K562 (cell line): ENCODE measurements around the gene MPST. TPM values are rescaled to one million over a fixed set of nuclear protein-coding genes. Genes with fewer than 3 reads are reported as not detected.
"Not testable (repeated sequence)": the region's sequence is repeated elsewhere in the genome, so short reads cannot be mapped to it uniquely, and the experiment has no call there.

Source experiments
- ATAC-seq: fragments of 200-7000 bp; cut with Tn5 transposase; 3 replicates; pipeline ENCODE4 v1.9.1; 2020; ENCODE audit warnings: moderate library complexity
- BruUV-seq: library from RNA; stranded (reverse); fragments of 400-500 nt; replicated peaks from 2 replicates; lab custom pipeline; 2021; lab: Mats Ljungman, UMichigan
- CTCF ChIA-PET: fragments of 300-600 bp; formaldehyde crosslinking; extraction: SDS; loops from one replicate; lab custom pipeline; 2021; ENCODE audit warnings: low intra/inter-chr PET ratio; lab: Yijun Ruan, JAX
- POLR2A ChIA-PET: fragments of 300-600, 350-650 bp; sonication (Branson Sonifier 250); formaldehyde crosslinking; extraction: SDS; loops from one replicate; lab custom pipeline; 2021; ENCODE audit warnings: antibody characterized with exemption, inconsistent platforms; lab: Yijun Ruan, JAX
- DNase-seq, 4 experiments: peaks; one replicate each; pipeline versions ENCODE4 v3.0.0 to v3.0.0-alpha.2; 2011 to 2018; ENCODE audit warnings: low spot score in 3 of 4, mixed read lengths in 3 of 4; ENCODE audit errors: extremely low read depth in 1 of 4
- FAIRE-seq: peaks from 2 replicates; lab custom pipeline; 2011; peaks lifted over from hg19 to GRCh38; lab: Jason Lieb, UNC
- H2AFZ ChIP-seq: 2 replicates; pipeline ENCODE4 v1.6.0; 2011; ENCODE audit warnings: low read depth, low read length, control low read depth, inconsistent platforms
- H3K27ac ChIP-seq: fragments of 200-600 bp; 3 replicates; pipeline ENCODE4 v1.8.0; 2011; ENCODE audit warnings: low read depth, mild to moderate bottlenecking, control low read depth, inconsistent platforms, low read length, moderate library complexity, mixed read lengths; ENCODE audit errors: extremely low read depth
- H3K27me3 ChIP-seq, 2 experiments: fragments of 300-600 bp in 1 of 2; 2 replicates in 1 of 2; 3 replicates in 1 of 2; pipeline versions ENCODE4 v1.6.0 to v1.8.0; 2011; ENCODE audit warnings: inconsistent platforms in 2 of 2, low read length in 2 of 2, mild to moderate bottlenecking in 1 of 2, mixed read lengths in 1 of 2, moderate library complexity in 1 of 2; ENCODE audit not compliant: control insufficient read depth in 2 of 2, insufficient read depth in 2 of 2
- H3K36me3 ChIP-seq: fragments of 300-600 bp; 3 replicates; pipeline ENCODE4 v1.8.0; 2011; ENCODE audit warnings: mild to moderate bottlenecking, low read length, inconsistent platforms; ENCODE audit not compliant: control insufficient read depth, insufficient read depth
- H3K4me1 ChIP-seq, 2 experiments: fragments of 200-600 bp in 1 of 2; replicated peaks in 1 of 2; 2 replicates in 1 of 2; 3 replicates in 1 of 2; pipeline versions ENCODE4 v1.5.1 to v1.8.0; 2011; ENCODE audit warnings: inconsistent platforms in 2 of 2, low read length in 2 of 2, mild to moderate bottlenecking in 1 of 2, mixed read lengths in 1 of 2, moderate library complexity in 1 of 2; ENCODE audit not compliant: control insufficient read depth in 2 of 2, insufficient read depth in 2 of 2
- H3K4me2 ChIP-seq: 2 replicates; pipeline ENCODE4 v1.6.1; 2011; ENCODE audit warnings: low read length, control low read depth, inconsistent platforms, mixed read lengths; ENCODE audit not compliant: insufficient read depth
- H3K4me3 ChIP-seq: fragments of 200-600 bp; sonication (generic), shearing (Covaris generic); 2 replicates; pipeline ENCODE4 v1.5.1; 2016; ENCODE audit warnings: control low read depth, inconsistent platforms
- H3K79me2 ChIP-seq: fragments of 200-600 bp; 3 replicates; pipeline ENCODE4 v1.8.0; 2011; ENCODE audit warnings: low read length, inconsistent platforms; ENCODE audit not compliant: control insufficient read depth, insufficient read depth
- H3K9ac ChIP-seq, 2 experiments: 2 replicates each; pipeline versions ENCODE4 v1.6.0 to v1.6.1; 2011; ENCODE audit warnings: low read depth in 2 of 2, low read length in 2 of 2, control low read depth in 1 of 2, inconsistent platforms in 1 of 2, mild to moderate bottlenecking in 1 of 2, mixed read lengths in 1 of 2; ENCODE audit not compliant: insufficient read depth in 1 of 2
- H3K9me1 ChIP-seq: one replicate; pipeline ENCODE4 v1.6.0; 2011; ENCODE audit warnings: inconsistent platforms, mild to moderate bottlenecking, low read length, moderate library complexity; ENCODE audit not compliant: control insufficient read depth, insufficient read depth
- H3K9me3 ChIP-seq: replicated peaks from 2 replicates; pipeline ENCODE4 v1.5.1; 2011; ENCODE audit warnings: low read depth, low read length, inconsistent platforms; ENCODE audit not compliant: control insufficient read depth, insufficient read depth
- H4K20me1 ChIP-seq: replicated peaks from 2 replicates; pipeline ENCODE4 v1.6.1; 2011; ENCODE audit warnings: low read length, inconsistent platforms, mixed read lengths; ENCODE audit not compliant: control insufficient read depth, insufficient read depth
- ETV5 ChIP-seq: sonication (generic); formaldehyde crosslinking; IDR thresholded peaks from 2 replicates; pipeline ENCODE4 v1.4.0; 2020; ENCODE audit warnings: low read depth, mild to moderate bottlenecking, missing genetic modification reagents
- POLR2B ChIP-seq: fragments of 450-650 bp; IDR thresholded peaks from 2 replicates; pipeline ENCODE4 v1.6.1; 2018; ENCODE audit warnings: low read depth; ENCODE audit not compliant: partially characterized antibody
- PURB ChIP-seq: sonication (generic); formaldehyde crosslinking; IDR thresholded peaks from 2 replicates; pipeline ENCODE4 v1.9.0; 2021; ENCODE audit warnings: low read depth, mild to moderate bottlenecking, missing genetic modification reagents
- SNIP1 ChIP-seq: fragments of 450-650 bp; IDR thresholded peaks from 2 replicates; pipeline ENCODE4 v1.7.1; 2017; ENCODE audit warnings: low read depth, mild to moderate bottlenecking
- ZNF778 ChIP-seq: fragments of 450-650 bp; formaldehyde crosslinking; IDR thresholded peaks from 2 replicates; pipeline ENCODE4 v1.4.0; 2020; ENCODE audit warnings: mild to moderate bottlenecking, moderate library complexity
- WGBS: fragments of 100-300 bp; shearing (Covaris generic); methylation state at CpG from one replicate; pipeline ENCODE4 v1.1.6; 2016; ENCODE audit warnings: low coverage, mixed read lengths; ENCODE audit not compliant: insufficient coverage; ENCODE audit errors: missing lambda C conversion rate; 5-methylcytosine and 5-hydroxymethylcytosine counted together
- in situ Hi-C: fragments of 300-500 bp; cut with MboI; formaldehyde crosslinking; loops from 4 replicates; pipeline ENCODE4 v1.15.0; 2018; ENCODE audit warnings: inconsistent platforms, mixed read lengths
- intact Hi-C: fragments of 100-400 bp; cut with micrococcal nuclease; formaldehyde crosslinking; loops from 2 replicates; pipeline ENCODE4 v1.14.2; 2022
- polyA plus RNA-seq, 8 experiments: library from polyadenylated mRNA; depleted of rRNA in 4 of 8; stranded (reverse) in 5 of 8; unstranded in 3 of 8; fragments of >200 nt; fragmentation: Nextera tagmentation in 2 of 8; fragmentation: Illumina TruSeq in 1 of 8; extraction: Ambion mirVana in 2 of 8; extraction: Trizol in 1 of 8; gene quantifications; 2 replicates each; pipeline versions ENCODE4 v1.2.1 to v1.2.3, GENCODE V29; 2011 to 2014; ENCODE audit warnings: inconsistent platforms in 1 of 8, missing spikeins in 1 of 8
- total RNA-seq, 7 experiments: library from RNA; depleted of rRNA in 6 of 7; stranded (reverse); fragments of >200 nt in 6 of 7; fragmentation: Illumina TruSeq in 2 of 7; extraction: Trizol in 2 of 7; gene quantifications; 2 replicates each; pipeline versions ENCODE4 v1.2.1 to v1.2.3, GENCODE V29; 2011 to 2021; ENCODE audit warnings: low replicate concordance in 1 of 7

The MPST gene
- total and polyA plus RNA-seq, 9 of the 15 experiments (the other 6 are each of a cell fraction or from before 2014, with no cell fraction given), result 0.65 to 104 (median 24.3) TPM

DNA sequence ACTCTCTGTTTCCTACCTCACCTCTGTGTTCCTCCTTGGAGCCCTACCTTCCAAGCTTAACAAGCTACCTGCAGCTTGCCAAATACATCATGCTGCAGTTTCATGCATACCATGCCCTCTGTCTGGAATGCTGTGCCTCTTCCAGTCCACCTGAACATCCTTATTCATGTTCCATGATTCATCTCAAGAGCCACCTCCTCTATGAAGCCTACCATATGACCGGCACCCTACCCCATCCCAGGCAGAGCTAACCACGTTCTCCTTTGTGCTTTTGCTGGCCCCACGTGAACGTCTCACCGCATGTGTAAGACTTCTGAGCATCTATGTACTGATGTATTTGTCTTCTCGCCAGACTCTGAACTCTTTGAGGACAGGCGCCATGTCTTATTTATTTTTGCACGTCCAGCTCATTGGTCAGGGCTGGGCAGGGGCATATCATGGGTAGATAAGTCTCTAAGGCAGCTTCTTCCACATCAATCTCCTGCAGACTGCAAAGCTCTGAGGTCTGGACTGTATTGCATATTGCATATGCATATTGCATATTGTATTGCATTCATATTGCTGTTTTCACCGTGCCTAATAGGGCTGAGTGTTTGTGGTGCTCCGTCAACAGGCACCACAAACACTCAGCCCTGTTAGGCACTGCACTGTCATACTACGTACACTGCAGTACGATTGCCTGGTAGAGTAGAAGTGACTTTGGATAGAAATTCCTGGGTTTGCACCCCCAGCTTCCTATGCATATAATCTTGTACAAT, 31.3 kb upstream of the MPST start (continued):
- TF ChIP-seq POLR2B (no peak), SNIP1 (no peak), ETV5 (CRISPR knock-in tag) (no peak), PURB (CRISPR knock-in tag) (no peak), ZNF778 (CRISPR knock-in tag) (no peak)
- TF ChIP-seq, all 486 proteins: peak for 0

DNA sequence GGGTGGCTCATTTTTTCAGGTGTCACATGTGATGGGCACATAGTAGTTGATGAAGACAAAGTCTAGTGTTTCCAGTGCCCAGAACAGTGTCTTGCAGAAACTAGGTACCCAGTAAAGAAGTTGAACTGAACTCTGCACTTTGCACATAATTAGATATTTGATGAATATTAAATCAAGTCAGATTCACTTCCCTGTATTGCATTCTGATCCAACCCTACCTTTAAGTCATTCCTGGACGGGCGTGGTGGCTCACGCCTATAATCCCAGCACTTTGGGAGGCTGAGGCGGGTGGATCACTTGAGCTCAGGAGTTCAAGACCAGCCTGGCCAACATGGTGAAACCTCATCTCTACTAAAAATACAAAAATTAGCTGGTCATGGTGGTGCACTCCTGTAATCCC, 30.5 kb upstream of the MPST start:
- 62% methylated on average over 4 of the region's 4 CpGs for WGBS
- H3K4me2 ChIP-seq, H3K4me3 ChIP-seq, H3K27ac ChIP-seq, H3K36me3 ChIP-seq, in situ Hi-C loops, DNase-seq, H4K20me1 ChIP-seq, H3K9me1 ChIP-seq, BruUV-seq, H2AFZ ChIP-seq, H3K4me1 ChIP-seq, ATAC-seq, H3K79me2 ChIP-seq, H3K9ac ChIP-seq, FAIRE-seq: not testable (repeated sequence)
- POLR2A ChIA-PET, result interaction anchor here (1.4 kb wide), 1 partner anchor 11 kb away, joined by 3 read pairs; no protein-coding TSS in a partner anchor
- CTCF ChIA-PET, result interaction anchor here (0.6 kb wide), 1 partner anchor 1226 kb away, joined by 3 read pairs; no protein-coding TSS in a partner anchor
- intact Hi-C loops, result loop anchor here (5.0 kb wide), 1 partner anchor 53 kb away; no protein-coding TSS in a partner anchor
- peaks cover 11% of the 10 kb centered on the region for H3K9me3 ChIP-seq
- peaks cover 4 to 12% of the 10 kb centered on the region in 2 experiments; a peak in 4 of 5 replicates for H3K27me3 ChIP-seq
